Measurements from ENCODE around the gene NCAPD3. TPM values are rescaled to one million over a fixed set of nuclear protein-coding genes. Genes with fewer than 3 reads are reported as not detected.

The NCAPD3 gene
- total and polyA plus RNA-seq, 9 of the 15 experiments (the other 6 are each of a cell fraction or from before 2014, with no cell fraction given), result 23.6 to 80.6 (median 58.6) TPM

DNA sequence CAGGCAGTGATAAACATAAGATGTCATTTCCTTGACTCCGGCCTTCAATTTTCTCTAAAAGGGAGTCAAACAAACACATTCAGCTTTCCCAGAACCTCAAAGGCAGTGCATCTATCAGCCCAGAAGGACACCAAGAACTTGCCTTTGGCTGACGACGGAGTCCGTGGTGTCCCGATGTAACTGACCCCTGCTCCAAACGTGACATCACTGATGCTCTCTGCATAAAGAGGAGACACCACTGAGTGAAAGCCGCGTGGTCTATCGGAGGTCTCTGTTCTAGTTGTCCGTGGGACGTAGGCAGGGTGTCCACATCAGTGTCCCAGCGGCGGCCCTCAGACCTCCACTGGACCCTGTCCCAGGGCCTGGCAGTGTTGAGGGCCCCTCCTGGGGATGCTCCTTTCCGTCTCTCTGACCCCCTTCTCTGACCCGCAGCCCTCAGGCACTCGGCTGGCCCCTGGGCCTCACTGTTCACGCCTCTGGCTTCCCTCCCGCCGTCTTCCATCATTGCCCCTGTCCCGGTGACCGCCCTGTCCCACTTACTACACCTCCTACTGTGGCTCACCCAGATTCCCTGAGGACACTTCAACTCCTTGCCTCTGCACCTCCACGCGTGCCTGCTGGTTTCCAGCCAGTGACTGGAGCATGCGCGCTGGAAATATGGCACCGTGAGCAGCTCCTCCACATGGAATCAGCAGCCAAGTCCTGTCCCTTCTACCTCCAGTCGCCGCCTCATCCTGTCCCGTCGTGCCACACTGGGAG lies 70.4 kb downstream of the NCAPD3 start (continued):
- TF ChIP-seq TEAD2 (tag; IDR thresholded peaks at IDR 0.05) (no peak), EHMT2 (IDR thresholded peaks at IDR 0.05) (no peak), ZNF57 (CRISPR knock-in tag; IDR thresholded peaks at IDR 0.05) (no peak), HIVEP1 (CRISPR knock-in tag; IDR thresholded peaks at IDR 0.05) (no peak)

DNA sequence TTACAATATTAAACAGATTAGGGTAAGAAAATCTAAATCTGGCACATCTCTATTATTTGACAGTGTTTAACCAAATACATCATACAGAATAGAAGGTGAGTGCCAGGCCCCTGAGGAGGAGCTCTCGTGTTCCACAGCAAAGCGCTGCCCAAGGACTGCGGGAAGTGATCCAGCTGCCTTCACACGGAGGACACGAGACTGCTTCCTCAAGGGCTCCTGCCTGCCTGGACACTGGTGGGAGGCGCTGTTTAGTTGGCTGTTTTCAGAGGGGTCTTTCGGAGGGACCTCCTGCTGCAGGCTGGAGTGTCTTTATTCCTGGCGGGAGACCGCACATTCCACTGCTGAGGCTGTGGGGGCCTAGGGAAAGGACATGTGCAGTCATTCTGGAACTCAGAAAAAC lies 71.1 kb downstream of the NCAPD3 start:
- Histone ChIP-seq H3K4me2 (ENCODE audit: insufficient read depth, low read length) (no peak overlapping the region), H3K9me3 (replicated peaks; ENCODE audit: control insufficient read depth, insufficient read depth, low read depth, low read length) (no peaks in the 10 kb centered on the region), H3K27ac (ENCODE audit: extremely low read depth, low read depth, low read length) (no peak overlapping the region), H3K36me3 (ENCODE audit: control insufficient read depth, insufficient read depth, low read length) (peaks cover 82% of the 10 kb centered on the region), H3K79me2 (ENCODE audit: control insufficient read depth, insufficient read depth, low read length) (no peaks in the 10 kb centered on the region), H3K27me3 (ENCODE audit: control insufficient read depth in 2 of 2, insufficient read depth in 2 of 2, low read length in 2 of 2) (no peaks in the 10 kb centered on the region), H3K9ac (ENCODE audit: insufficient read depth in 1 of 2, low read depth in 2 of 2, low read length in 2 of 2) (no peak overlapping the region; a peak in 1 of 4 replicates), H3K4me1 (replicated peaks in 1 of 2; ENCODE audit: control insufficient read depth in 2 of 2, insufficient read depth in 2 of 2, low read length in 2 of 2) (no peaks in the 10 kb centered on the region), H3K4me3 (no peak overlapping the region), H2AFZ (ENCODE audit: low read depth, low read length) (no peak overlapping the region), H3K9me1 (ENCODE audit: control insufficient read depth, insufficient read depth, low read length) (no peaks in the 10 kb centered on the region), H4K20me1 (replicated peaks; ENCODE audit: control insufficient read depth, insufficient read depth, low read length) (0 out of 2 replicates have a peak, but pooled peaks cover 3% of the 10 kb centered on the region)
- BruUV-seq (replicated peaks), result TSS peak; percentile 23
- TF ChIP-seq TEAD1 (CRISPR knock-in tag; IDR thresholded peaks at IDR 0.05) (no peak), MCM7 (IDR thresholded peaks at IDR 0.05) (no peak), TRIM24 (IDR thresholded peaks at IDR 0.05) (no peak), RBM14 (IDR thresholded peaks at IDR 0.05; ENCODE audit: borderline replicate concordance, insufficient read depth, low read depth, low read length) (no peak), ZNF282 (CRISPR knock-in tag; IDR thresholded peaks at IDR 0.05) (no peak), CBFA2T2 (conservative IDR thresholded peaks at IDR 0.05) (no peak)
- TF ChIP-seq, protein P1, sequence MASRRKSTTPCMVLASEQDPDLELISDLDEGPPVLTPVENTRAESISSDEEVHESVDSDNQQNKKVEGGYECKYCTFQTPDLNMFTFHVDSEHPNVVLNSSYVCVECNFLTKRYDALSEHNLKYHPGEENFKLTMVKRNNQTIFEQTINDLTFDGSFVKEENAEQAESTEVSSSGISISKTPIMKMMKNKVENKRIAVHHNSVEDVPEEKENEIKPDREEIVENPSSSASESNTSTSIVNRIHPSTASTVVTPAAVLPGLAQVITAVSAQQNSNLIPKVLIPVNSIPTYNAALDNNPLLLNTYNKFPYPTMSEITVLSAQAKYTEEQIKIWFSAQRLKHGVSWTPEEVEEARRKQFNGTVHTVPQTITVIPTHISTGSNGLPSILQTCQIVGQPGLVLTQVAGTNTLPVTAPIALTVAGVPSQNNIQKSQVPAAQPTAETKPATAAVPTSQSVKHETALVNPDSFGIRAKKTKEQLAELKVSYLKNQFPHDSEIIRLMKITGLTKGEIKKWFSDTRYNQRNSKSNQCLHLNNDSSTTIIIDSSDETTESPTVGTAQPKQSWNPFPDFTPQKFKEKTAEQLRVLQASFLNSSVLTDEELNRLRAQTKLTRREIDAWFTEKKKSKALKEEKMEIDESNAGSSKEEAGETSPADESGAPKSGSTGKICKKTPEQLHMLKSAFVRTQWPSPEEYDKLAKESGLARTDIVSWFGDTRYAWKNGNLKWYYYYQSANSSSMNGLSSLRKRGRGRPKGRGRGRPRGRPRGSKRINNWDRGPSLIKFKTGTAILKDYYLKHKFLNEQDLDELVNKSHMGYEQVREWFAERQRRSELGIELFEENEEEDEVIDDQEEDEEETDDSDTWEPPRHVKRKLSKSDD (conservative IDR thresholded peaks at IDR 0.05; ENCODE audit: low read length), result no peak
- ChIA-PET POLR2A (interaction anchor here (0.5 to 1.0 kb wide), 3 partner anchors 8 to 202 kb away, joined by 3 to 6 read pairs (median 3); no protein-coding TSS in a partner anchor), CTCF (ENCODE audit: low intra/inter-chr PET ratio) (no interaction called here)
- intact Hi-C loops (cut with micrococcal nuclease), result no loop called here
- DNase-seq (ENCODE audit: extremely low read depth in 1 of 4, low spot score in 3 of 4), result no peak
- WGBS (ENCODE audit: insufficient coverage, low coverage, missing lambda C conversion rate), result 97% methylated on average over 9 of the region's 9 CpGs
- FAIRE-seq, result no peak
- in situ Hi-C loops (cut with MboI), result no loop called here
- ATAC-seq, result no peak
